NCI-H345 (cell line): ENCODE results near the gene LENG8.

Source experiments
- DNase-seq: peaks from one replicate; lab custom pipeline; 2025; lab: John Stamatoyannopoulos, UW

The LENG8 gene

GRCh38 chr19:54424201-54424600 is 24.8 kb upstream of the LENG8 start:
- DNase-seq, result no peak

- no peak for DNase-seq
Measured at GRCh38 chr19:54424660-54425381, 24.2 kb upstream of the LENG8 start.

GRCh38 chr19:54425382-54425723 is 23.6 kb upstream of the LENG8 start:
- no peak for DNase-seq

- no peak for DNase-seq
Measured at GRCh38 chr19:54426291-54426931, 22.6 kb upstream of the LENG8 start.

GRCh38 chr19:54427586-54427985 is 21.4 kb upstream of the LENG8 start:
- no peak for DNase-seq

GRCh38 chr19:54428323-54429175 is 20.4 kb upstream of the LENG8 start:
- DNase-seq, result no peak

GRCh38 chr19:54429176-54429495 is 19.9 kb upstream of the LENG8 start:
- DNase-seq, result no peak

- DNase-seq, result no peak
Measured at GRCh38 chr19:54429545-54430227, 19.3 kb upstream of the LENG8 start.

GRCh38 chr19:54430306-54431254 is 18.4 kb upstream of the LENG8 start:
- DNase-seq, result no peak

GRCh38 chr19:54431255-54431838 is 17.7 kb upstream of the LENG8 start:
- DNase-seq, result peak; percentile 48

- DNase-seq, result no peak
Measured at GRCh38 chr19:54432144-54432738, 16.8 kb upstream of the LENG8 start.

GRCh38 chr19:54433697-54434096 is 15.3 kb upstream of the LENG8 start:
- no peak for DNase-seq

- DNase-seq, result peak; percentile 43
Measured at GRCh38 chr19:54434112-54434872, 14.7 kb upstream of the LENG8 start.

GRCh38 chr19:54434873-54435214 is 14.2 kb upstream of the LENG8 start:
- no peak for DNase-seq

- DNase-seq, result no peak
Measured at GRCh38 chr19:54435551-54436016, 13.4 kb upstream of the LENG8 start.

GRCh38 chr19:54436031-54436523 is 12.9 kb upstream of the LENG8 start:
- DNase-seq, result no peak

GRCh38 chr19:54436628-54437252 is 12.3 kb upstream of the LENG8 start:
- no peak for DNase-seq

GRCh38 chr19:54439174-54439851 is 9.7 kb upstream of the LENG8 start:
- no peak for DNase-seq

GRCh38 chr19:54440641-54441040 is 8.4 kb upstream of the LENG8 start:
- no peak for DNase-seq
